Thoracic aorta (tissue), 2 donors: ENCODE measurements around the gene JCHAIN. TPM values are rescaled to one million over a fixed set of nuclear protein-coding genes. Genes with fewer than 3 reads are reported as not detected.

Experiments
- ATAC-seq: fragments of 150-250 bp; one replicate; pipeline ENCODE4 v1.8.0; 2017; ENCODE audit warnings: low read depth; ENCODE audit not compliant: insufficient number of reproducible peaks, low FRiP score
- DNase-seq: peaks from one replicate; pipeline ENCODE4 v3.0.0-alpha.2; 2020; ENCODE audit warnings: low spot score
- H3K27ac ChIP-seq, 2 donors: fragments of 200-600 bp; sonication (generic); 1 replicate in 1 of 2; 2 replicates in 1 of 2; pipeline ENCODE4 v1.5.1; 2016; ENCODE audit warnings: mild to moderate bottlenecking in 2 of 2, moderate library complexity in 2 of 2
- H3K27me3 ChIP-seq: fragments of 200-600 bp; sonication (generic); replicated peaks from 2 replicates; pipeline ENCODE4 v1.6.0; 2016; ENCODE audit warnings: mild to moderate bottlenecking; ENCODE audit not compliant: insufficient read depth
- H3K36me3 ChIP-seq: fragments of 200-600 bp; sonication (generic); one replicate; pipeline ENCODE4 v1.5.1; 2016
- H3K4me1 ChIP-seq, 2 donors: fragments of 200-600 bp; sonication (generic); 1 replicate in 1 of 2; 2 replicates in 1 of 2; pipeline versions ENCODE4 v1.5.1 to v1.6.0; 2016; ENCODE audit warnings: low read depth in 2 of 2, mild to moderate bottlenecking in 1 of 2; ENCODE audit not compliant: control insufficient read depth in 1 of 2
- H3K4me3 ChIP-seq: fragments of 200-600 bp; sonication (generic); 2 replicates; pipeline ENCODE4 v1.5.1; 2016; ENCODE audit warnings: mild to moderate bottlenecking
- H3K9me3 ChIP-seq: fragments of 200-600 bp; sonication (generic); 2 replicates; pipeline ENCODE4 v1.5.1; 2016
- CTCF ChIP-seq: fragments of 200-600 bp; sonication (generic); IDR thresholded peaks from one replicate; pipeline ENCODE4 v1.5.1; 2019; ENCODE audit warnings: antibody characterized with exemption
- total RNA-seq, 2 donors: library from RNA; depleted of rRNA; stranded (reverse); fragments of >200 nt; gene quantifications; one replicate each; pipeline versions ENCODE4 v1.1.0 to v1.2.3, GENCODE V29; 2016

Gene JCHAIN
- total RNA-seq: 1 to 10 TPM; 1.6 to 7.9 TPM

GRCh38 chr4:70666369-70666768, at the start of gene JCHAIN:
TSS of gene JCHAIN (minus strand) at chr4:70666508. CDS start at chr4:70666490, 18 bp downstream.
- no peak for ATAC-seq

GRCh38 chr4:70715097-70715496, 48.8 kb upstream of the JCHAIN start:
- Histone ChIP-seq H3K36me3 (no peaks in the 10 kb centered on the region), H3K4me3 (no peak overlapping the region), H3K27ac (no peak overlapping the region), H3K27me3 (no peaks in the 10 kb centered on the region), H3K4me1 (peaks cover 0 to 7% of the 10 kb centered on the region in 2 donors), H3K9me3 (no peaks in the 10 kb centered on the region)
- DNase-seq: no peak
- no peak for TF ChIP-seq CTCF
- no peak for ATAC-seq

More at GRCh38 chr4:70666369-70666768, at the start of gene JCHAIN:
- Histone ChIP-seq H3K27ac (no peak within 1 kb of the TSS), H3K9me3 (no peaks in the 10 kb centered on the region), H3K27me3 (no peaks in the 10 kb centered on the region), H3K4me3 (no peak within 1 kb of the TSS), H3K36me3 (no peaks in the 10 kb centered on the region), H3K4me1 (peaks cover 0 to 4% of the 10 kb centered on the region in 2 donors)
- no peak for DNase-seq
- no peak for TF ChIP-seq CTCF

- ATAC-seq (no peak), DNase-seq (no peak)
- Histone ChIP-seq H3K4me3 (no peak overlapping the region), H3K27ac (no peak overlapping the region), H3K9me3 (no peaks in the 10 kb centered on the region), H3K27me3 (no peaks in the 10 kb centered on the region), H3K36me3 (no peaks in the 10 kb centered on the region), H3K4me1 (peaks cover 0 to 7% of the 10 kb centered on the region in 2 donors)
- no peak for TF ChIP-seq CTCF
These were observed 48.0 kb upstream of the JCHAIN start for GRCh38 chr4:70714079-70714887.

GRCh38 chr4:70713453-70714078, 47.3 kb upstream of the JCHAIN start:
- H3K4me1 ChIP-seq: peaks cover 0 to 7% of the 10 kb centered on the region in 2 donors
- DNase-seq: no peak
- no peak overlapping the region for H3K4me3 ChIP-seq
- no peaks in the 10 kb centered on the region for H3K27me3 ChIP-seq
- no peaks in the 10 kb centered on the region for H3K9me3 ChIP-seq
- ATAC-seq: no peak
- H3K36me3 ChIP-seq: no peaks in the 10 kb centered on the region
- TF ChIP-seq CTCF: no peak
- H3K27ac ChIP-seq: no peak overlapping the region

- Histone ChIP-seq H3K4me3 (no peak overlapping the region), H3K36me3 (no peaks in the 10 kb centered on the region), H3K27ac (no peak overlapping the region), H3K4me1 (peaks cover 0 to 7% of the 10 kb centered on the region in 2 donors), H3K27me3 (no peaks in the 10 kb centered on the region), H3K9me3 (no peaks in the 10 kb centered on the region)
- no peak for TF ChIP-seq CTCF
- no peak for ATAC-seq
- DNase-seq: no peak
These were observed 46.5 kb upstream of the JCHAIN start for GRCh38 chr4:70712604-70713452.
